HG02870 (cell line): Measurements from ENCODE around the gene FAM133A.
A peak's percentile ranks its signal among the peaks of the same experiment; 100 is the strongest.

Source experiments
- ATAC-seq: cut with Tn5 transposase; IDR thresholded peaks from one replicate; pipeline ENCODE4 v1.9.1; 2021; ENCODE audit warnings: mild to moderate bottlenecking, moderate library complexity; ENCODE audit not compliant: unreplicated experiment

The FAM133A gene

GRCh38 chrX:93673869-93674271 lies at the start of gene FAM133A:
TSS of gene FAM133A (plus strand) at chrX:93674206. CDS start at chrX:93709420, 35,214 bp downstream.
- peak; percentile 6 for ATAC-seq

- no peak for ATAC-seq
Observed at GRCh38 chrX:93637591-93637990, 36.4 kb upstream of the FAM133A start.

- ATAC-seq, result no peak
Observed at GRCh38 chrX:93649381-93649780, 24.6 kb upstream of the FAM133A start.

GRCh38 chrX:93660575-93660974 lies 13.4 kb upstream of the FAM133A start:
- no peak for ATAC-seq

DNA sequence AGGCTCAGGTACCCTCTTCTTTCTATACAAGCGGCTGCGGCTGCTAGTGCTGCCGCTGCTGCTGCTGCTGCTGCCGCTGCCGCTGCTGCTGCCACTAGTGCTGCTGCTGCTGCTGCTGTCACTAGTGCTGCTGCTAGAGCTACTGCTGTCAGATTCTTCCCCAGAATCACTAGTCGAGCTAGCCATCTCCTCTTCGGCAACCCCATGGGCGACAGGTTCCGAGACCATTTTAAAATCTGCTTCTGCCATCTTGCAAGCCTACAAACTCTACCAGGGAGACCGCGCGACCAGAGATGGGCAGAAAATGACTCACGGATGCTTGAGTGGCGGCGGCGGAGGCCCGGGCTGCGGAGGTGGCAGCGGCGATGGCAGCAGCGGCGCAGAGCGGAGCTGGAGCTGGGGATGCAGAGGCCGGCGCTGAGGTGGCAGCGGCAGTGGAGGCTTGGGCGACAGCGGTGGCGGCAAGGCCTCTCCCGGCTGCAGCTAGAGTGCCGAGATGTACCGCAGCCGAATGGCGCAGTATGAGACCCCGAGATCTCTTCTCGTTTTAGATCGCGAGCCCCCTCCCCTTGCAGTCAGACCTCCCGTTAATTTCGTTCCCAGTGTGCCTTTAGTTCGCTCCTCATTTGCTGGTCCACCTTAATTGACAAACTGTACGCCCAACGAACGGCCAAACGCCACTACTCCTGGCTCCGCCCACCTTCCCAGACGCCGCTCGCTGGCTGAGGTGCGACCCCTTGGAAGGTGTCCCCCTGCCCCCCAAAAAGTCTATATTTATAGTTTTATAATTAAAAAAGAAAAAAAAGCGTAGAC lies 744 bp upstream of the FAM133A start, which contains the start of gene NAP1L3:
NAP1L3 (minus strand) TSS at position 523 of the 813 bp plus-strand sequence; CDS start at position 249, 274 bp downstream.
- peak; percentile 83 for ATAC-seq

GRCh38 chrX:93695981-93696380 lies 22.0 kb downstream of the FAM133A start:
- no peak for ATAC-seq

- ATAC-seq, result no peak
Observed at GRCh38 chrX:93703701-93704100, 29.7 kb downstream of the FAM133A start.

GRCh38 chrX:93711076-93711475 lies 37.1 kb downstream of the FAM133A start:
- ATAC-seq, result no peak

- no peak for ATAC-seq
Observed at GRCh38 chrX:93741811-93742210, 67.8 kb downstream of the FAM133A start.

DNA sequence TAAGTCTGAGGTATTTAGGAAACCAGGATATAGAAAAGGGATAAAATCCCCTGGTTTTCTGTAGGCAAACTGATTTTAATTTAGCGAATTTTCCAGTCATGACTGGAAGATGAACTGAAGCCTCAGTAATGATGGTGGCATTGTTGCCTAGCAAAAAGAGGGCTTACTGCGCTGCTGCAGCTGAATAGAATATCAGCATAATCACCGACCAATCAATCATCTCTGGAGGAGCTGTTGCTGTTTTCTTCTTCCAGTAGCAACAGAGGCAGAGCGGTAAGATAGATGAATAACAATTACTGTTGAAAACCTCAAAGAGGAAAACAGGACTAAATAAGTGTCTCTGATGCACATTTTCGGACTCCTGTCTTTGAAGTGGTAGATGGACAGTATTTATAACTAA lies 86.2 kb downstream of the FAM133A start:
- ATAC-seq, result no peak
